HuH-7.5 (cell line): Measurements from ENCODE around the gene SAMD9L.
"Not testable (repeated sequence)": the region's sequence is repeated elsewhere in the genome, so short reads cannot be mapped to it uniquely, and the experiment has no call there.

Experiments used
- DNase-seq: peaks from one replicate; pipeline ENCODE4 v3.0.0; 2011; ENCODE audit warnings: low spot score

SAMD9L gene

DNA sequence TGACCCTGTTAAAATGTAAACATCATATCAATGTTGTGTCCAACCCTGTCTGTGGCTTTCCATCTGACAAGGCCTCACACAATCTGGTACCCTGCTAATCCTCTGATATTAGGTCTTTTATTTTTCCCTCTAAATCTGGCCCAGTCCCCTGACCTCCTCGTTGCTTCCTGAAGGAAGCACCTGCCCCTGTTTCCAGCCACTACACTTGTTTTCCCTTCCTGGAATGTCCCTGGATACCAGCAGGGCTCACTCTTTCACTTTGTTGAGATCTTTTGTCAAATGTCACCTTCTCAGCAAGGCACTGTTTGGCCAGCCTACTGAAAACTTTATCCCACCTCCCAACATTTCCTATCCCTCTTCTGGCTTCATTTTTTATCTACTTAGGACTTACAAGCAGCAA lies 2.1 kb downstream of the SAMD9L start:
- DNase-seq: no peak

DNA sequence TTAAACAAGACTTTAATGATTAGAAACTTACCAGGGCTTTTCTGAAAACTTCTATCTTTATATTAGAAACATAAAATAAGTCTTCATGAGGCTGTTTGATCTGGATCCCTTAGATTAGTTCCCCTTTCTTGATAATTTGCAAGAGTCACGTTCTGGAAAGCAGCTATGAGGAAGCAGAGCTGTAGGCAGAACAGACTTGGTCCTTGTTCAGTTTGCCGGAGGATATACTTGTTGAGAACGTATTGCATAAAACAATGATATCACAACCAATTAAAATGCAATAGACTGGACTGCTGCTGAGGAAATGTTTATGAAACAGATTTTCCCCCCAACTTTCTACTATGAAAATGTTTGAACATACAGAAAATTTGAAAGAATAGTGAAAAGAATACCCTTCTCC lies 2.8 kb downstream of the SAMD9L start:
- no peak for DNase-seq

GRCh38 chr7:93142127-93142526 lies 6.1 kb downstream of the SAMD9L start:
- no peak for DNase-seq

- DNase-seq: no peak
These were observed 7.5 kb downstream of the SAMD9L start for GRCh38 chr7:93140582-93141191.

- no peak for DNase-seq
These were observed 9.6 kb downstream of the SAMD9L start for GRCh38 chr7:93138576-93138975.

DNA sequence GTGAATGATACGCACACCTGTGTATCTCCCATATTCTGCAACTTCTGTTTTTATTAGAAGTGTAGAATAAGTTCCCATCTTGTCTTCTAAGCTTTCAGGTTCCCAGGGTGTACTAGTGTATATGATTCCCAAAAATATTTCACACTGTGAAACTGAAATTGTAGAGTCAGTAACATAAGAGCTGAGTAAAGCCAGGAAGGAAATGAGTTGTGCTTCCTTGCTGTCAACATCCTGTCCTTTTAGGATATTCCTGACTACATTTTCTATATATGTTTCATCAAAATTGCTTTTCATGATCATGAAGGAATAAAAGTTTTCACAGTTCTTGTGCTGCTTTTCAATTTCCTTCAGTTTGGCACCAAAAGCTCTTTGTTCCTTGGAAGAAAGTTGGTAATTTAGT lies 15.2 kb downstream of the SAMD9L start:
- no peak for DNase-seq

DNA sequence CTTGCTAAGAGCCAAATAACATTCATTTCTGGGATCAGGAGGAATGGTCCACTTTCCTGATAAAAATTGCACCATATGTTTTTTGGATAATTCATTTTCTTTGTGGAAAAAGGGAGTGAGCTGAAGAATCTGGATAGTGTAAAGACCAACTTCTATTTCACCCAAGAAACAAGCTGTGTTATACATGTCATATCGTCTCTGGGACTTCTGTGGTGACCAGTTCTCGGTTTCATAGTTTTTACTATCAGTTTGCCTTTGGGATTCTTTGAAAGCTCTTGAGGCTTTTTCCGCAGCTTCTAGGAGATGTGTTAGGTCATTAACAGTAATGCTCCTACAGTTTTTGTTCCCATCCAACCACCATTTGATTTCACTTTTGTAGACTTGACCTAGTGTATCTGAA lies 16.0 kb downstream of the SAMD9L start:
- DNase-seq: no peak

- DNase-seq: not testable (repeated sequence)
These were observed 21.2 kb downstream of the SAMD9L start for GRCh38 chr7:93126954-93127353.

- DNase-seq: not testable (repeated sequence)
These were observed 24.7 kb downstream of the SAMD9L start for GRCh38 chr7:93123532-93123931.

DNA sequence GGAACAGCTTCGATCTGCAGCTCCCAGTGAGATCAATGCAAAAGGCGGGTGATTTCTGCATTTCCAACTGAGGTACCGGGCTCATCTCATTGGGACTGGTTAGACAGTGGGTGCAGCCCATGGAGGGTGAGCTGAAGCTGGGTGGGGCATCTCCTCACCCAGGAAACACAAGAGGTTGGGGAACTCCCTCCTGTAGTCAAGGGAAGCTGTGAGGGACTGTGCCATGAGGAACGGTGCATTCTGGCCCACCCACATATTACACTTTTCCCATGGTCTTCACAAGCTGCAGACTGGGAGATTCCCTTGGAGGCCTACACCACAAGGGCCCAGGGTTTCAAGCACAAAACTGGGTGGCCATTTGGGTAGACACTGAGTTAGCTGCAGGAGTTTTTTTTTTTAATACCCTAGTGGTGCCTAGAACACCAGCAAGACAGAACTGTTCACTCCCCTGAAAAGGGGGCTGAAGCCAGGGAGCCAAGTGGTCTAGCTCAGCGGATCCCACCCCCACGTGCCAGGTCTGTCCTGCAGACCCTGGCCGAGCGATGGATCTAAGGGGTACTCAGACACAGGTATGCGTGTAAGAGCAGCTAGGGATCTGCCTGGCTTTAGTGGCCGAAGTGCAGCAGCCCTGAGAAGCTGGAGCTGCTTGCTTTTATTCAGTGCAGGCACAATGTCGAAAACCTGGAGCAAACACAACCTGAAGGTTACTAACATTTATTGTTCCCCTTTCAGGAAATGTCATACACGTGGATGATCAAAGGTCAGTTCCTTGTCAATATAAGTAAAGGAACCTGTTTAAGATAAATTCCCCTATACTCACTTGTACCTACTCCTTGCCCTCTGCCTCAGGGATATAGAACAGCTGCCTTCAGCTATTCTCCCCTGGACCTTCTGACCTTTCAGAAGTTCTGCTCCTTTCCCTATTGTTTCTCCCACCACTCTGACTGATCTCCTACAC lies 27.3 kb downstream of the SAMD9L start:
- DNase-seq: no peak

DNA sequence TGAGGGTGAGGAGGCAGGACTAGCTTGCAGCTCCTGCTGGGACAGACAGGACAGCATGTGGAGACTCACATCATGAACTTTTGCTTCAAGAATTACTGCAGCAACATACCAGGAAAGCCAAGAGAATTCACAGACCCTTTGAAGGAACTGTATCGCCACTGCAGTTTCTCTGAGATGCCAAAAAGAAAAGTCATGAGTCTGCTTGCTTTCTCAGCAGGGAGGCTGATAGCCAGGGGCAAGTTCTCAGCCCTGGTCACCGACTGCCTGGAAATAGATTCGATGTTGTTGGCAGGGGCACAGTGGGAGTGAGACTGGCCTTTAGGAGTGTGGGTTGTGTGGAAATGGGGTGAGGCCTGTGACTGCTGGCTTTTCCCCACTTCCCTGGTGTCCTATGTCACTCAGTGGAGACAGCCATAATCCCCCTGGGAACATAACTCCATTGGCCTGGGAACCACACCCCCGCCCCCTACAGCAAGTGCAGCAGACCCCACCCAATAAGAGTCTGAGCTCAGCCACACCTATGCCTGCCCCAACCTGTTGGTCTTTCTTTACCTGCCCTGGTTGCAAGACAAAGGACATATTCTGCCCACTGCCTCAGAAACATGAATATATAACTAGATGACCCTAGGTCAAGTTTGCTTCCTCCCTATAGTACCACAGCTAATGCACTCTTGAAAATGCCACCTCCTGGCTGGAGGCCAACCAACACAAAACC lies 28.8 kb downstream of the SAMD9L start:
- DNase-seq: no peak

DNA sequence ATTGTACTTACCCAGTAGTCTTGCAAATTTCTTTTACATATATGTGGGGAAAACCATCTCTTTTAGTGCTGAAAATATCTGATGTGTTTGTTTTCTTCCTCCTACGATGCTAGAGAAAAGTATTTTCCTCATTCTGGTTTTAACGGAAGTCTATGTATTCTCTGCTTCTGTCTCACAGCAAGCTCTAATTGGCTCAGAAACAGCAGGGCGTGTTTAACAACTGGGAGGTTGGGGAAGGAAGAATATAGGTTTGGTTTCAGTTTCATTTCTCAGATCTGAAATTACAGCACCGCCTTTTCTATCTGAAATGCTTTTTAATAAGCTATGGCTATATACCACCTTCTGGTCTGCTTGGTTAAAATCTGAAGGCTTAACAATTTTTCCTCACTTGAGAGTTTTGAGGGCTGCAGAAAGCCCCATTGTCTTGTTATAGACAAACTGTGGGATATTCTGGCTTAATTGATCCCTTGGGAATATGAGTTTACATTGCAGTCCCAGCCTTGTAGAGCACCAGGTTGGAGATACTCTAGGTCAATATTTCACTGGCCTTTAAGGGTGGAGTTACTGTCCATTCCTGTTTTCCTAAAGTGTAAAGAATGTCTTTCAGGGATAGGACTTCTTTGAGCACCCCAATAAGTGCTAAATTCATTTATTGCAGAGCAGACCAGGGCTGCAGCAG lies 30.2 kb downstream of the SAMD9L start, which contains the start of gene SAMD9:
Gene SAMD9, minus strand, starts transcription at position 128 of the 679 bp plus-strand sequence. CDS start 11,882 bp downstream, outside the sequence.
- peak; percentile 13 for DNase-seq

- no peak for DNase-seq
These were observed 30.9 kb downstream of the SAMD9L start for GRCh38 chr7:93117327-93117726.

DNA sequence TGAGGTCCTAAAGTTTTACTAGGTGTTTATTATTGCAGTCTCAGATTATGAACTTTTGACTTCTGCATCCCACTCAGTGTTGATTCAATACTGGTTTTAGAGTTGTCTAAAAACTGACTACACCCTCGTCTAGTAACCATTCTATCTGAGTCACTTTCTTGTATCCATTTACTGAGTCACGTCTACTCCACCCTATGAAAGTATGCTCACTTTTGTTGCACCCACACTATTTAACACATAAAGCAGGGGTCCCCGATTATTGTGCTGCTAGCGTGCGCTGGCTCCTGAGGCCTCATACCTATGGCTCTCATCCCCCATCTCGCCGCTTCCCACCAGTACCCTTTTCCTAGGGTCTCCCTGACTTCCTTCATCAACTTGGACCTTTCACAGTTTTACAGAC lies 32.4 kb downstream of the SAMD9L start:
- DNase-seq: no peak

DNA sequence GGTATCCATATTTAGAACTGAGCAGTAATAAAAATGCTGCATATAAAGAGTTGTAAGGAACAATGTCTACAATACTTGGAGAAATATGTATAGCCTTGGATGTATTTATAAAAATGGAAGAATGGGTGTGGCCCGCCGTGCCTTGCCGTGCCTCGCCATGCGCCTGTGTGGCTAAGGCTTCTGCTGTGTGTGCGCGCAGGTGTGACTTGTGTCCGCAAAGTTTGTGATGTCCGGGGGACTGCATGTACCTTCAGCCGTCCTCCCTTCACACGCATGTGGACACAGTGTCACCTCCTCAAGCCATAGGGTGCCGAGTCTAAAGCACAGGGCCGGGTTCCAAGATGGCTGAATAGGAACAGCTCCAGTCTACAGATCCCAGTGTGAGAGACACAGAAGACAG lies 40.2 kb downstream of the SAMD9L start:
- DNase-seq: no peak

GRCh38 chr7:93097388-93097787 lies 50.8 kb downstream of the SAMD9L start:
- no peak for DNase-seq

DNA sequence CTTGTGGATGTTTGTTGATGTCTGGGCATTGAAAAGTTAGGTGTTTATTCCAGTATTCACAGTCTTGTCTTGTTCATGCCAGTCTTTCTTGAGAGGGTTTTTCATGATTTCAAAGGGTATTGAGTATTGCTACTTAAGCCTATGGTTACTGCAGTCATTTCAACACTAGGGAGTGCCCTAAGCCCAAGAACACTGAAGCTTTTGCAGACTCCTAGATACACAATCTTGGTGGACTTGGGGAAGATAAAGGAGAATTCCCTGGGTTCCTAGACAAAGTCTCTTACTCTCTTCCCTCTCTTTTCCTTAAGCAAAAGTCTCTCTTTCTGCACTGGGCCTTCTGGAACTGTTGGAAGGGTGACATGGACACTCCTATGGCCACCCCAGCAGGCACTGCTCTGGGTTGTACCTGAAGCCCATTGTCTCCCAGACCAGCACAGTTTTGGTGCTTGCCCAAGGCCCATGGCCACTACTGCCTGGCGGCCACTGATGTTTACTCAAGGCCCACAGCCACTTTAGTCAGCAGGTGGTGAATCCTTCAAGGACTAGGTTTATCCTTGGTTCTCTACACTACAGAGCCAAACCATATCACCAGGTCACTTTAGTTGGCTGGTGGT lies 55.3 kb downstream of the SAMD9L start:
- DNase-seq: no peak
